Neural progenitor cell (in vitro differentiated cells): Measurements from ENCODE around the gene PRR33.

Experiments used
- EZH2 ChIP-seq: fragments of 200-600 bp; sonication (generic); IDR thresholded peaks from 2 replicates; pipeline ENCODE4 v1.6.1; 2017; ENCODE audit warnings: antibody characterized with exemption, mild to moderate bottlenecking, moderate library complexity
- TF ChIP-seq, protein P1 (sequence below): fragments of 200-600 bp; sonication (generic); IDR thresholded peaks from 2 replicates; pipeline ENCODE4 v1.5.1; 2017; ENCODE audit warnings: antibody characterized with exemption, mild to moderate bottlenecking

DNA sequence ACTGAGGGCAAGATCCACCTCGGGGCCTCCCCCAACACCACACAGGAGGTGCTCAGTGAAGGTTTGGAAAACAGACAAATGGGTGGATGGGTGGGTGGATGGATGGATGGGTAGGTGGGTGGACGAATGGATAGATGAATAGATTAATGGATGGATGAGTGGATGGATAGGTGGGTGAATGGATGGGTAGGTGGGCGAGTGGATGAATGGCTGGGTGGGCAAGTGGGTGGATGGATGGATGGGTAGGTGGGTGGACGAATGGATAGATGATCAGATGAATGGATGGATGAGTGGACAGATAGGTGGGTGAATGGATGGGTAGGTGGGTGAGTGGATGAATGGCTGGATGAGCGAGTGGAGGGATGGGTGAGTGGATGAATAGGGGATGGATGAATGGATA is 863 bp upstream of the PRR33 start:
- TF ChIP-seq, protein P1, sequence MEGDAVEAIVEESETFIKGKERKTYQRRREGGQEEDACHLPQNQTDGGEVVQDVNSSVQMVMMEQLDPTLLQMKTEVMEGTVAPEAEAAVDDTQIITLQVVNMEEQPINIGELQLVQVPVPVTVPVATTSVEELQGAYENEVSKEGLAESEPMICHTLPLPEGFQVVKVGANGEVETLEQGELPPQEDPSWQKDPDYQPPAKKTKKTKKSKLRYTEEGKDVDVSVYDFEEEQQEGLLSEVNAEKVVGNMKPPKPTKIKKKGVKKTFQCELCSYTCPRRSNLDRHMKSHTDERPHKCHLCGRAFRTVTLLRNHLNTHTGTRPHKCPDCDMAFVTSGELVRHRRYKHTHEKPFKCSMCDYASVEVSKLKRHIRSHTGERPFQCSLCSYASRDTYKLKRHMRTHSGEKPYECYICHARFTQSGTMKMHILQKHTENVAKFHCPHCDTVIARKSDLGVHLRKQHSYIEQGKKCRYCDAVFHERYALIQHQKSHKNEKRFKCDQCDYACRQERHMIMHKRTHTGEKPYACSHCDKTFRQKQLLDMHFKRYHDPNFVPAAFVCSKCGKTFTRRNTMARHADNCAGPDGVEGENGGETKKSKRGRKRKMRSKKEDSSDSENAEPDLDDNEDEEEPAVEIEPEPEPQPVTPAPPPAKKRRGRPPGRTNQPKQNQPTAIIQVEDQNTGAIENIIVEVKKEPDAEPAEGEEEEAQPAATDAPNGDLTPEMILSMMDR, result no peak
- no peak for TF ChIP-seq EZH2
